PC-3 (cell line): ENCODE measurements around the gene CHRNA9. TPM values are rescaled to one million over a fixed set of nuclear protein-coding genes. Genes with fewer than 3 reads are reported as not detected.

ENCODE experiments used
- ATAC-seq: fragments of 200-7000 bp; cut with Tn5 transposase; 2 replicates; pipeline ENCODE4 v1.9.1; 2020; ENCODE audit warnings: mild to moderate bottlenecking, moderate library complexity
- BruUV-seq: library from RNA; stranded (reverse); fragments of 400-500 nt; replicated peaks from 2 replicates; lab custom pipeline; 2021; lab: Mats Ljungman, UMichigan
- CTCF ChIA-PET: fragments of 300-600 bp; sonication (Branson Sonifier 250); formaldehyde crosslinking; loops from one replicate; lab custom pipeline; 2022; ENCODE audit warnings: antibody characterized with exemption; lab: Charles Lee
- POLR2A ChIA-PET: fragments of 300-600 bp; sonication (Branson Sonifier 250); formaldehyde crosslinking; loops from one replicate; lab custom pipeline; 2022; ENCODE audit warnings: antibody characterized with exemption; ENCODE audit not compliant: unreplicated experiment; lab: Charles Lee
- DNase-seq: peaks from one replicate; pipeline ENCODE4 v3.0.0-alpha.2; 2015
- H2AFZ ChIP-seq: fragments of 300-600 bp; sonication (generic); 2 replicates; pipeline ENCODE4 v1.6.0; 2016; ENCODE audit warnings: antibody characterized with exemption, low read length
- H3F3A ChIP-seq: fragments of 300-600 bp; sonication (generic); one replicate; pipeline ENCODE4 v1.6.0; 2017; ENCODE audit warnings: antibody characterized with exemption, low read length, control low read depth, mild to moderate bottlenecking; ENCODE audit not compliant: unreplicated experiment
- H3K27ac ChIP-seq: fragments of 300-600 bp; sonication (generic); 2 replicates; pipeline ENCODE4 v1.5.1; 2016; ENCODE audit warnings: mild to moderate bottlenecking, low read length
- H3K27me3 ChIP-seq: fragments of 300-600 bp; sonication (generic); 2 replicates; pipeline ENCODE4 v1.6.1; 2016; ENCODE audit warnings: low read length, mixed read lengths
- H3K36me3 ChIP-seq: fragments of 300-600 bp; sonication (generic); 2 replicates; pipeline ENCODE4 v1.6.1; 2016; ENCODE audit warnings: low read depth, mixed run types, low read length, mixed read lengths
- H3K4me1 ChIP-seq: fragments of 300-600 bp; sonication (generic); 2 replicates; pipeline ENCODE4 v1.5.1; 2016; ENCODE audit warnings: low read length; ENCODE audit not compliant: insufficient read depth
- H3K4me2 ChIP-seq: fragments of 300-600 bp; sonication (generic); 2 replicates; pipeline ENCODE4 v1.6.0; 2016; ENCODE audit warnings: low read length
- H3K4me3 ChIP-seq: fragments of 300-600 bp; sonication (generic); 2 replicates; pipeline ENCODE4 v1.5.1; 2016; ENCODE audit warnings: mild to moderate bottlenecking, low read length, mixed read lengths
- H3K79me2 ChIP-seq: fragments of 300-600 bp; sonication (generic); 2 replicates; pipeline ENCODE4 v1.6.1; 2017; ENCODE audit warnings: low read length, mixed read lengths
- H3K9ac ChIP-seq: fragments of 300-600 bp; sonication (generic); 2 replicates; pipeline ENCODE4 v1.6.0; 2016; ENCODE audit warnings: mild to moderate bottlenecking, low read length
- H3K9me2 ChIP-seq: fragments of 300-600 bp; sonication (generic); replicated peaks from 2 replicates; pipeline ENCODE4 v1.6.1; 2016; ENCODE audit warnings: mixed run types, low read length, mixed read lengths
- H3K9me3 ChIP-seq: fragments of 300-600 bp; sonication (generic); 2 replicates; pipeline ENCODE4 v1.6.1; 2016; ENCODE audit warnings: low read length, mixed read lengths
- H4K20me1 ChIP-seq: fragments of 300-600 bp; sonication (generic); 2 replicates; pipeline ENCODE4 v1.6.1; 2016; ENCODE audit warnings: low read length, mixed read lengths
- EZH2 ChIP-seq: fragments of 300-600 bp; sonication (generic); IDR thresholded peaks from one replicate; pipeline ENCODE4 v1.6.1; 2017; ENCODE audit warnings: antibody characterized with exemption, mild to moderate bottlenecking, low read length; ENCODE audit not compliant: unreplicated experiment
- EZH2phosphoT487 ChIP-seq: fragments of 300-600 bp; sonication (generic); IDR thresholded peaks from 2 replicates; pipeline ENCODE4 v1.6.1; 2018; ENCODE audit warnings: mild to moderate bottlenecking, antibody characterized with exemption, low read length, borderline replicate concordance
- intact Hi-C: fragments of 100-400 bp; cut with micrococcal nuclease; formaldehyde crosslinking; loops from 2 replicates; pipeline ENCODE4 v1.9.0; 2023
- total RNA-seq: library from RNA; depleted of rRNA; stranded (reverse); fragments of >200 nt; gene quantifications from 2 replicates; pipeline ENCODE4 v1.2.3, GENCODE V29; 2014
- TF ChIP-seq, protein P1 (sequence below): fragments of 300-600 bp; sonication (generic); conservative IDR thresholded peaks from 2 replicates; pipeline ENCODE4 v1.5.1; 2017; ENCODE audit warnings: antibody characterized with exemption, low read depth, mild to moderate bottlenecking, low read length

CHRNA9 gene
- total RNA-seq, 1 experiment from 2014 or later, result not detected

DNA sequence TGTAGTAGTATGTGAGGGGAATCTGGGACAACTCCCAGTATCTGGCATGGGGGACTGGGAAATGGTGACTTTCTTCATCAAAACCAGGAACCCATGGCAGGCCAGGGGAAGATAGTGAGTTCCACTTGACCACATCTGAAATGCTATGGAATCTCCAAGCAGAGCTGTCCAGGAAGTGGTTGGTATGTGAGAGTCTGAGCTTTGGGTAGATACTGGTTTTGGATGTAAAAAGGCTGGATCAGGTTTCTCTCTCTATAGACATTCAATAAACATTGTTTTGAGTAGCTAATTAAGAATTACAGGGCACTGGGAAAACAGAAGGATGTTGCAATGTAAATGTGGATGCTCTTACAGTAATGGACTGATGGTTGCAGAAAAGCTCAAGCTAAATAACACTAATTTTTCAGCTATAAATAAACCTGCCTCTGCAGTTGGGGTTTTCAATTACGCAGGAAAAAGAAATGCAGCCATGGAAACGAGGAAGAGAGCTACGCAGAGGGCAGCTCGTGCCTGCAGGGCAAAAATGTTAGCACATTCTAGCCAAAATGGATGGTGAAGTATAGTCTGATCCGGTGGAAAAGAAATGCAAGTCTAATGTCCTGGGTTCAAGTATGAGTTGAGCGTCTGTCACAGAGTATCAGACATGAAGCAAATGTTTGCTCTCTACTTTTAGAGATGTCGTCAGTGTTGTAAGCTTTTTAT lies 13.4 kb upstream of the CHRNA9 start:
- Histone ChIP-seq H3K36me3 (no peaks in the 10 kb centered on the region), H3K4me1 (peaks cover 21% of the 10 kb centered on the region), H3K79me2 (no peaks in the 10 kb centered on the region), H4K20me1 (no peaks in the 10 kb centered on the region), H3K9ac (no peak overlapping the region), H3K27ac (no peak overlapping the region), H3K9me3 (no peaks in the 10 kb centered on the region), H3K4me2 (no peak overlapping the region), H3K4me3 (no peak overlapping the region), H3K9me2 (no peaks in the 10 kb centered on the region), H2AFZ (no peak overlapping the region), H3F3A (no peaks in the 10 kb centered on the region), H3K27me3 (no peaks in the 10 kb centered on the region)
- no peak for TF ChIP-seq EZH2
- no peak for TF ChIP-seq EZH2phosphoT487
- TF ChIP-seq, protein P1, sequence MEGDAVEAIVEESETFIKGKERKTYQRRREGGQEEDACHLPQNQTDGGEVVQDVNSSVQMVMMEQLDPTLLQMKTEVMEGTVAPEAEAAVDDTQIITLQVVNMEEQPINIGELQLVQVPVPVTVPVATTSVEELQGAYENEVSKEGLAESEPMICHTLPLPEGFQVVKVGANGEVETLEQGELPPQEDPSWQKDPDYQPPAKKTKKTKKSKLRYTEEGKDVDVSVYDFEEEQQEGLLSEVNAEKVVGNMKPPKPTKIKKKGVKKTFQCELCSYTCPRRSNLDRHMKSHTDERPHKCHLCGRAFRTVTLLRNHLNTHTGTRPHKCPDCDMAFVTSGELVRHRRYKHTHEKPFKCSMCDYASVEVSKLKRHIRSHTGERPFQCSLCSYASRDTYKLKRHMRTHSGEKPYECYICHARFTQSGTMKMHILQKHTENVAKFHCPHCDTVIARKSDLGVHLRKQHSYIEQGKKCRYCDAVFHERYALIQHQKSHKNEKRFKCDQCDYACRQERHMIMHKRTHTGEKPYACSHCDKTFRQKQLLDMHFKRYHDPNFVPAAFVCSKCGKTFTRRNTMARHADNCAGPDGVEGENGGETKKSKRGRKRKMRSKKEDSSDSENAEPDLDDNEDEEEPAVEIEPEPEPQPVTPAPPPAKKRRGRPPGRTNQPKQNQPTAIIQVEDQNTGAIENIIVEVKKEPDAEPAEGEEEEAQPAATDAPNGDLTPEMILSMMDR, result no peak
- ChIA-PET CTCF (no interaction called here), POLR2A (interaction anchor here (0.6 kb wide), 1 partner anchor 42 kb away, joined by 4 read pairs; no protein-coding TSS in a partner anchor)
- BruUV-seq, result no TSS peak
- intact Hi-C loops, result no loop called here
- ATAC-seq (no peak), DNase-seq (no peak)

DNA sequence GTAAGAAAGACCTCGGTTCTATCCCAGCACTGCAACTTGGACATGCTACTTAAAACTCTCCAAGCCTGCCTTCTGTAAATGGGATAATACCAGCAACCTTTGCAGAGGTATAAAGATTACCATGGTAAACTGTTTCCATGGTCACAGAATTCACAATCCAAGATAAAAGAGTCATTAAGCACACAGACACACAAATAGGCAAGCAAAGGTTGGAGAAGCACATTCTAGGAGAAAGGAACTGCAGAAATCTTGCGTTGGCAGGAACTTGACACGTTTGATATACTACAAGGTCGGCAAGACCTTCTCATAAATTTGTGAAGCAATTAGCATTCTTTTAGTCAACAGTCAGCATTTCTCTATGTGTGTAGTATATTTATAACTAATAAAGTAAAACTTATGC lies 12.3 kb upstream of the CHRNA9 start:
- TF ChIP-seq EZH2, result no peak
- TF ChIP-seq, protein P1, result no peak
- DNase-seq (no peak), ATAC-seq (no peak)
- no peaks in the 10 kb centered on the region for H3K9me3 ChIP-seq
- CTCF ChIA-PET, result no interaction called here
- H3K4me1 ChIP-seq, result peaks cover 15% of the 10 kb centered on the region
- no peaks in the 10 kb centered on the region for H3K27me3 ChIP-seq
- no peaks in the 10 kb centered on the region for H3K79me2 ChIP-seq
- no peak overlapping the region for H2AFZ ChIP-seq
- H3K27ac ChIP-seq, result no peak overlapping the region
- POLR2A ChIA-PET, result no interaction called here
- H3K9ac ChIP-seq, result no peak overlapping the region
- no peaks in the 10 kb centered on the region for H3K9me2 ChIP-seq
- no peak overlapping the region for H3K4me3 ChIP-seq
- H4K20me1 ChIP-seq, result no peaks in the 10 kb centered on the region
- no peaks in the 10 kb centered on the region for H3F3A ChIP-seq
- H3K36me3 ChIP-seq, result no peaks in the 10 kb centered on the region
- intact Hi-C loops, result no loop called here
- H3K4me2 ChIP-seq, result no peak overlapping the region
- no TSS peak for BruUV-seq

DNA sequence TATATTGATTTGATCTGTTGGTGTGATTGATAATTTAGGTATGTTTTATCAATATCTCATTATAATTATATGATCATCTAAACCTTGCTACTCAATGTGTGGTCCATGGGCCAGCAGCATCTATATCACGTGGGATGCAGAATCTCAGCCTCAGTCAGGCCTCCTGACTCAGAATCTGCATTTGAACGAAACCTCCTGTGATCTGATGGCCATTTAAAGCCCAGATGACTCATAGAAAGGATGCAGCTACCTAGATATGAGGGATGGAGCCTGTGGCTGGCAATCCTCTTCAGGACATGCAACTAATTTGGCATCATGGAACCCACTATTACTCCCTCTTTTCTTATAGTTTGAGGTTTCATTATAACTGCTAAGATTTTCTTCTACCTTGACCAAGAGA lies 11.3 kb upstream of the CHRNA9 start:
- Histone ChIP-seq H2AFZ (no peak overlapping the region), H3K9me2 (no peaks in the 10 kb centered on the region), H3K27me3 (no peaks in the 10 kb centered on the region), H4K20me1 (no peaks in the 10 kb centered on the region), H3K9ac (no peak overlapping the region), H3K27ac (no peak overlapping the region), H3F3A (no peaks in the 10 kb centered on the region), H3K36me3 (no peaks in the 10 kb centered on the region), H3K4me2 (no peak overlapping the region), H3K79me2 (no peaks in the 10 kb centered on the region), H3K4me1 (peaks cover 18% of the 10 kb centered on the region), H3K9me3 (no peaks in the 10 kb centered on the region), H3K4me3 (no peak overlapping the region)
- TF ChIP-seq, protein P1, result no peak
- no peak for TF ChIP-seq EZH2
- TF ChIP-seq EZH2phosphoT487, result no peak
- DNase-seq, result peak; percentile 19
- POLR2A ChIA-PET, result interaction anchor here (0.5 kb wide), 1 partner anchor 133 kb away, joined by 4 read pairs; no protein-coding TSS in a partner anchor
- intact Hi-C loops, result loop anchor here (2.0 kb wide), 1 partner anchor 395 kb away; no protein-coding TSS in a partner anchor
- no peak for ATAC-seq
- BruUV-seq, result no TSS peak
- CTCF ChIA-PET, result no interaction called here
